MM.1S (cell line): ENCODE data around the gene RHOU.

ENCODE experiments used
- DNase-seq: peaks from one replicate; pipeline ENCODE4 v3.0.0-alpha.2; 2015
- H2AFZ ChIP-seq: fragments of 300-600 bp; sonication (generic); 2 replicates; pipeline ENCODE4 v1.6.0; 2016; ENCODE audit warnings: antibody characterized with exemption, low read length
- H3F3A ChIP-seq: fragments of 300-600 bp; sonication (generic); 2 replicates; pipeline ENCODE4 v1.6.1; 2016; ENCODE audit warnings: mild to moderate bottlenecking, antibody characterized with exemption, low read length, moderate library complexity, mixed read lengths; ENCODE audit not compliant: insufficient read depth
- H3K27ac ChIP-seq: fragments of 300-600 bp; sonication (generic); 2 replicates; pipeline ENCODE4 v1.5.1; 2016; ENCODE audit warnings: mild to moderate bottlenecking, low read length
- H3K27me3 ChIP-seq: fragments of 300-600 bp; sonication (generic); replicated peaks from 2 replicates; pipeline ENCODE4 v1.6.0; 2016; ENCODE audit warnings: low read length; ENCODE audit not compliant: insufficient read depth
- H3K36me3 ChIP-seq: fragments of 300-600 bp; sonication (generic); replicated peaks from 2 replicates; pipeline ENCODE4 v1.6.1; 2016; ENCODE audit warnings: mild to moderate bottlenecking, low read length, mixed read lengths; ENCODE audit not compliant: insufficient read depth
- H3K4me1 ChIP-seq: fragments of 300-600 bp; sonication (generic); 2 replicates; pipeline ENCODE4 v1.6.1; 2016; ENCODE audit warnings: low read length, mixed read lengths
- H3K4me2 ChIP-seq: fragments of 300-600 bp; sonication (generic); 2 replicates; pipeline ENCODE4 v1.6.0; 2016; ENCODE audit warnings: low read depth, low read length
- H3K4me3 ChIP-seq: fragments of 300-600 bp; sonication (generic); 2 replicates; pipeline ENCODE4 v1.5.1; 2016; ENCODE audit warnings: low read length, mixed read lengths
- H3K79me2 ChIP-seq: fragments of 300-600 bp; sonication (generic); 2 replicates; pipeline ENCODE4 v1.6.1; 2016; ENCODE audit warnings: mixed run types, low read length, mixed read lengths
- H3K9ac ChIP-seq: fragments of 300-600 bp; sonication (generic); 2 replicates; pipeline ENCODE4 v1.6.1; 2016; ENCODE audit warnings: low read length, mixed read lengths
- H3K9me2 ChIP-seq: fragments of 300-600 bp; sonication (generic); replicated peaks from 2 replicates; pipeline ENCODE4 v1.6.1; 2016; ENCODE audit warnings: mild to moderate bottlenecking, low read length, mixed read lengths; ENCODE audit not compliant: insufficient read depth
- H3K9me3 ChIP-seq: fragments of 300-600 bp; sonication (generic); replicated peaks from 2 replicates; pipeline ENCODE4 v1.6.1; 2016; ENCODE audit warnings: mild to moderate bottlenecking, low read length, mixed read lengths; ENCODE audit not compliant: insufficient read depth
- H4K20me1 ChIP-seq: fragments of 300-600 bp; sonication (generic); 2 replicates; pipeline ENCODE4 v1.6.1; 2016; ENCODE audit warnings: mild to moderate bottlenecking, low read length, moderate library complexity, mixed read lengths; ENCODE audit not compliant: insufficient read depth
- CTCF ChIP-seq: fragments of 300-600 bp; sonication (generic); IDR thresholded peaks from 2 replicates; pipeline ENCODE4 v1.5.1; 2016; ENCODE audit warnings: antibody characterized with exemption, low read length, mixed read lengths
- EZH2 ChIP-seq: fragments of 300-600 bp; sonication (generic); optimal IDR thresholded peaks from 2 replicates; pipeline ENCODE3; 2017; ENCODE audit warnings: low read depth, mild to moderate bottlenecking, antibody characterized with exemption, low read length, mixed read lengths
- EZH2phosphoT487 ChIP-seq: fragments of 300-600 bp; sonication (generic); IDR thresholded peaks from 2 replicates; pipeline ENCODE4 v1.6.1; 2018; ENCODE audit warnings: antibody characterized with exemption, low read length

Gene RHOU

GRCh38 chr1:228792601-228793000, 57.3 kb downstream of the RHOU start:
- TF ChIP-seq EZH2 (no peak), CTCF (no peak), EZH2phosphoT487 (no peak)
- H3K9me2 ChIP-seq: no peaks in the 10 kb centered on the region
- no peaks in the 10 kb centered on the region for H4K20me1 ChIP-seq
- H3K9me3 ChIP-seq: no peaks in the 10 kb centered on the region
- peaks cover 14% of the 10 kb centered on the region for H3K4me1 ChIP-seq
- H3K9ac ChIP-seq: no peak overlapping the region
- H3K79me2 ChIP-seq: no peaks in the 10 kb centered on the region
- DNase-seq: no peak
- H3K4me2 ChIP-seq: no peak overlapping the region
- H2AFZ ChIP-seq: no peak overlapping the region
- H3K27me3 ChIP-seq: no peaks in the 10 kb centered on the region
- H3K36me3 ChIP-seq: no peaks in the 10 kb centered on the region
- H3K27ac ChIP-seq: no peak overlapping the region
- peaks cover 9% of the 10 kb centered on the region; the same call in 1 of the 2 replicates for H3F3A ChIP-seq
- H3K4me3 ChIP-seq: no peak overlapping the region

- Histone ChIP-seq H2AFZ (no peak overlapping the region), H3K36me3 (no peaks in the 10 kb centered on the region), H3K27ac (no peak overlapping the region), H3K9me2 (no peaks in the 10 kb centered on the region), H3K4me1 (peaks cover 14% of the 10 kb centered on the region), H3K79me2 (no peaks in the 10 kb centered on the region), H3K27me3 (no peaks in the 10 kb centered on the region), H3K4me2 (no peak overlapping the region), H3F3A (peaks cover 9% of the 10 kb centered on the region; the same call in 1 of the 2 replicates), H3K4me3 (no peak overlapping the region), H3K9me3 (no peaks in the 10 kb centered on the region), H3K9ac (no peak overlapping the region), H4K20me1 (no peaks in the 10 kb centered on the region)
- no peak for DNase-seq
- no peak for TF ChIP-seq CTCF
- no peak for TF ChIP-seq EZH2
- no peak for TF ChIP-seq EZH2phosphoT487
These were observed 57.8 kb downstream of the RHOU start for GRCh38 chr1:228793032-228793431.

GRCh38 chr1:228794173-228794572, 58.9 kb downstream of the RHOU start:
- peak; percentile 62 for DNase-seq
- no peak overlapping the region for H3K9ac ChIP-seq

More at GRCh38 chr1:228794173-228794572, 58.9 kb downstream of the RHOU start:
- H3K9me3 ChIP-seq: no peaks in the 10 kb centered on the region
- no peaks in the 10 kb centered on the region for H3K27me3 ChIP-seq
- H3K4me2 ChIP-seq: peak overlapping the region; percentile 14; the same call in 1 of the 2 replicates
- H3K9me2 ChIP-seq: no peaks in the 10 kb centered on the region
- H3K79me2 ChIP-seq: no peaks in the 10 kb centered on the region
- no peaks in the 10 kb centered on the region for H4K20me1 ChIP-seq
- TF ChIP-seq CTCF: no peak; the same call in 1 of the 2 replicates
- TF ChIP-seq EZH2: no peak
- TF ChIP-seq EZH2phosphoT487: no peak
- peaks cover 14% of the 10 kb centered on the region for H3K4me1 ChIP-seq
- H3K4me3 ChIP-seq: no peak overlapping the region
- no peak overlapping the region for H2AFZ ChIP-seq
- H3K36me3 ChIP-seq: no peaks in the 10 kb centered on the region
- peaks cover 9% of the 10 kb centered on the region; the same call in 1 of the 2 replicates for H3F3A ChIP-seq
- no peak overlapping the region; the same call in 1 of the 2 replicates for H3K27ac ChIP-seq
